HG03457 (cell line): ENCODE data around the gene PITX2.

Source experiments
- ATAC-seq: cut with Tn5 transposase; IDR thresholded peaks from one replicate; pipeline ENCODE4 v1.9.1; 2021; ENCODE audit warnings: moderate number of reproducible peaks; ENCODE audit not compliant: unreplicated experiment

PITX2 gene

DNA sequence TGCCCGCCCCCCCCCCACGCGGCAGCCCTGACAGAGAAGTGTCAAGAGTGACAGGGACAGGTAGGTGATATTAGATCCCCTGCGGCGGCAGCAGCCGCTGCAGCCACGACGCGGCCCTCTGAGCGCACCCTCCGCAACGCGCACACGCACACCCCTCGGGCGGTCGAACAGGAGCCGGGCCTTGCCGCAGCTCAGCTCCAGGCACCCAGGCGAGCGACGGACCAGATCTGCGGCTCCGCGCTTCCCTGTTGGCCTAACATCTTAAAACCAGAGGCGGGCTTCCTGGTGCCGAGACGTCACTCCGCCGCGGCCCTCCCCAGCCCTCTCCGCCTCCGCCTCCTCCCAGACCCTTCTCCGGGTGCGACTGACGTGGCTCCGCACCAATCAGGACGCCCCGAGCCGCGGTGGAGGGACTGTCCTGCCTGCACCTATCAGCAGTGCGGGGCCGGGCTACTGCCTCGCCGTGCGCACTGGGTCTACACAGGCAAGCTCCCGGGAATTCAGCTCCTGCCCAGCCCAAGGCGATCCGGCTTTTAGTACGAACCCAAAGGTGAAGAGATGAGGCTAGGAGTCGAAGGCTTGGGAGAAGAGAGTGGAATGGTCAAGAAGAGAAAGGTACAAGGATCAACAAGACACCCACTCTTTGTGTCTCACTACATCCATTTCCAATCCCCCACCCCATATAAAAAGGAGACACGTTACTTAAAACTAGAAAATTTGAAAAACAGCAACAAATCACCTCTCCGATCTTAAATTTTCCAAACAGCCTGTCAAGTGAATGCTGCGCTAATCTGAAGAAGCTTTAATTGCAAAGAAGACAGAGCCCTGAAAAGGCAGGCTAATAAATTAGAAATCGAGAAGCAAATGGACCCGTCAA, at the start of gene PITX2:
PITX2 (minus strand) TSS at position 237 of the 877 bp plus-strand sequence. CDS start 617 bp downstream, outside the sequence.
- ATAC-seq, result peak; percentile 88

DNA sequence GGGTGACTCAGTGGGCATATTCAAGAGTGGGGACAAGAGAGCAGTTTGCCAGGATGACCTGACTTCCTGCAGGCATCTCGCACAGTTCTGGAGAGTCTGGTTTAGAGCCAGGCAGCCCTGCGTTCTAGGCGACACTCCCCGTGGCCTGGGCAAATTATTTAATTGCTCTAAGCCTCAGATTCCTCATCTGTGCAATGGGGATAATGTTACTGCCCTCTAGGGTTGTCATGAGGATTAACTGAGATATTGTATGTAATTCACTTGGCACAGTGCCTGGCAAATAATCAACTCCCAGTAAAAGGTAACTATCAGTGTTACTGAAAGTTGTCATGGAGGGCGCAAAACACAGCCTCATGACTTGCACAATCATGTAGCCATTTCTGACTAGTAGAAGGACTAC, 48.8 kb upstream of the PITX2 start:
- ATAC-seq, result no peak

- no peak for ATAC-seq
Measured at GRCh38 chr4:110669663-110670062, 46.8 kb upstream of the PITX2 start.

- ATAC-seq, result no peak
Measured at GRCh38 chr4:110668463-110669235, 45.8 kb upstream of the PITX2 start.

DNA sequence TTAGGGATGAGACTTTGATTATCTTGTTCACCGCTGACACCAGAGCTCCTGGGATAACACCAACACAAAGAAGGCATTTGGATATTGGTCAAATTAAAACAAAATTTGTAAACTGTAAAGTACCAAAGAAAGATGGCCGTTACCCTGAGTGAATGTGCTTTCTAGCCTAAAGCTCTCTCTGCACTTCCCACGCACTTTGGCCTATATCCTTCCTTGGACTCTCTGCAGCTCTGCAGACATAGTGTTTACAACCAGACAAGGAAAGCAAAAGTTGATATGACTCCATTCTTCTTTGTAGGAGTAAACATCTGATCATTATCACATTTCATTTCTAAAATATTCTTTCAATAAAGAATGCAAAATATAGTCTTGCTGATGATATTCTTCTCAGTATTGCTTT, 44.8 kb upstream of the PITX2 start:
- no peak for ATAC-seq

DNA sequence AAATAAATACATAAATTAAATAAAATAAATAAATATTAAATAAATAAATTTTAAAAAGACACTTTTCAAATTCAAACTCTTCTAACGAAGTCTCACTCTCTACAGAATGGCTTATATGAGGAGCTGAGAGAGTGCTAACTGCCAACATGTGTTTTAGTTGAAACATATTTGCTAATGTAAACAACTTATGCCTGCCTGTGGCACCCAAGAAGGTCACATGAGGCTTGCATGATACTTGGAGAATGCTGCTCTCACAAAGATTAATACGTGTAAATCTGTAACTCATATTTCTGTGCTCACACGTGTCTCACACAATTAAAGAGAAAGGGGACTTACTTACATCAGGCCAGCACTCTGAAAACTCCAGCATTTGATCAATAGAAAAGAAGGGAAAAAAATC, 43.2 kb upstream of the PITX2 start:
- no peak for ATAC-seq

DNA sequence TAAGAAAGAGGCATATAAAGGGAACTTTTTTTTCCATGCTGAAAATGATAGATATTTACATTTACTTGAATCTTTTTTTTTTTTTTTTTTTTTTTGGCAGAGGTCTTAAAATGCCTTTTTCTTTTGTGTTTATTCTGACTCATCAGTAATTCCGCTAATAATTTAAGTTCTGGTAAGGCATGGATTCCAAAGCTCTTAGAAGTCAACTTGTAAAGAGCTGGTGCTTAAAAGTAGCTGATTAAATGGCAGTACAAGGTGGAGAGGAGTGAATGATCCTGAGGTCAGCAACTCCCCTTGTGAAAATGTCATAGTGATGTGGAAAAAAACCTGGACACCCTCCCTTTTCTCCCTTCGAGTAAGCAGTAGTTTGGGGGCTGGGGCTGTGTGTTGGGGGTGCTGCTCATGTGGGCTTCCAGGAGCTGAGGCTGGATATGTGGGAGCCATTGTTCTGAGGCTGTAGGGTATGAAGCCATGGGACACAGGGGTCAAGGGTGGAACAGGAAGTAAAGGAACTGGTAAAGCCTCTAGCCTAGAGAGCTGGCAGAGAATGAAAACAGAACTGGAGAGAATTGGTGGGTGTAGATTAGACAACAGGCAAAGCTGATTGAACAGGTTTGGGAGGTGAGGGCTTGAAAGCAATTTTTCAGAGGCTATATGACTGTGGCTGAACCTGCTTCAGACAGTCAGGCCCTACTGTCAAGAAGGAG, 41.0 kb upstream of the PITX2 start:
- ATAC-seq, result no peak

DNA sequence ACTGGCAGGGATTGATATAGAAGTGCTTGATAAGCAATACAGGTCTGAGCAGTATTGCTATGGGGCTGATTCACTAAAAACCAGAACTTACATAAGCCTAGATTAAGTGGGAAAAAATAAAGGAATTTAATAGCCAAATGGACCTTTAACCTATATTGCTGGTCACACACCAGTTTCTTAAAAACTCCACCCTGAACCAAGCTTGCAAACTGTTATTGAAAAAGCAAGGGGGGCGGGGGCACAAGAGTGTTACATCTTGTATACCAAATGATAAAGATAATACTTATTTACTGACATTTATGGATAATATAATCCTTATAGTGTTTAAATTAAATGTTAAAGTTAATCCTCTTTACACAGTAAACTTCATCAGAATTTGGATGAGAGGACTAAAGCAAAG, 40.3 kb upstream of the PITX2 start:
- ATAC-seq, result no peak

DNA sequence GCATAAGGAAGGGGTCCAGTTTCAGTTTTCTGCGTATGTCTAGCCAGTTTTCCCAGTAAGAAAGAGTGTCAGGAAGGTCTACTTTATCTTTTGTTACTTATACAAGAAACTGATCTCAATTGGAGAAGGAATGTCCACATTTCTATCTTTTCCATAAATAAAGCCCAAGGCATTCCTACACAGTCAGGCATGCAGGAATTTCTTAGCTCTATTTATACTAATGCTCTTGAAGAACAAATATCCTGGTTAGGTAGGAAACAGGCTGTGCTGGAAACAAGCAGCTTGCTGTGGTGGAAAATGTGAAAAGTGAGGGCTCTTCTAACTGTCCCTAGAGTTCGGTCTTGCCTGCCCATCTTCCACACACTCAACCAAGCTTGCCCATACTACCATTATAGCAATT, 37.9 kb upstream of the PITX2 start:
- ATAC-seq, result no peak

DNA sequence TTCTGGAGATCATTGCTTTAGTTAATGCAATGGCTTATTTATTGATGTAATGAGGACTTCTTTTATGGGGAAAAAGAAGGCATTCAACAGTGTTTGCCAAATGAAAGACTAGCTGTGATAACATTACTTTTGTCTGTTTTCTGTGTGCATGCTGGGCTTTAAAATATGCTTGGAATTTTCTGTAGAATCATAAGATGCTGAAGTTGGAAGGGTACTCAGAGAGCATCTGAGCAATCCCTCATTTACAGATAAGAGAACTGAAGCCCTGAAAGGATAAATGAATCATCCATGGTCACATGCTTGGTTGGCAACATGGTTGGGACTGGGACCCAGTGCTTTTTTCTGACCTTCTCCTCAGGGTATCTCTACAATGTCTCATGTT, 31.4 kb upstream of the PITX2 start:
- no peak for ATAC-seq

DNA sequence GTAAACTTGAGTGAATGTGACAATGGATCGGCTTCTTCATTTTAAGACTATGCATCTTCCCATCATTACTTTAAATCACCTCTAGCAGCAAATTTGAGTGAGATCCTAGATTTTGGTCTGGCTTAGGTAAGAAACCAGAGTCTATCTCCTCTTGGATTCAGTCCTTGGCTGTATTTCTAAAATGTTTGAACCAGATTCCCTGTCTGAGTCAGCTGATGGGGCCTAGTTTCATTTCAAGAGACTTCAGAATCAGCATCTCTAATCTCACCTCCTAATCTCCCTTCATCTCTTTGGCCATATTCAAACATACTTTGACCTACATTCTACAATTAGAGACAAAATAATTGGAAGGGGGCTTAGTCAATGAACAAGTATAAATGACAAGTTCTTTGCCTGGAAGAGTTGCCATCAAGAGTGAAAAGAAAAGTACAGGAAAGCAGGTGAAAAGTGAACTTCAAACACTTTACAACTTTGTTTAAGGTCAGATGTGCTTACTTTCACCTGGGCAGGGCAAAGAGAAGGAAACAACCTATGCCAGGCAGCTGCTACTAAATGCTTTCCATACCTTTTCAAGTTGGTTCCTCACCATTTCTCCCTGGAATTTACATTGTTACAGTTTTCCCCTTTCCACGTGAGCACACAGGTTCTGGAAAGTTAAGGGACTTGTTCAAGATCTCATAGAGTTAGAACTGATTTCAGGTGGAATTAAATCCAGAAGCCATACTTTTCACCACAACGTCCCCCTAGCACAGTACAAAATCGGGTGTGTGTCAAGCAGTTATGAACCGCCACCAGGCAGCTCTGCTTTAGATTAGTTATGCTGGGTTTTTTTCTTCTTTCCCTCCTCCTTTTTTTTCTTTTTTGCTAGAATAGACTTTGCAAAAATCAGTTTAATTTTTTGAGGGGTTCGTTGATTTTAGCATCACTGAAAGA, 30.7 kb upstream of the PITX2 start:
- no peak for ATAC-seq

- no peak for ATAC-seq
Measured at GRCh38 chr4:110644008-110644407, 21.1 kb upstream of the PITX2 start.

- no peak for ATAC-seq
Measured at GRCh38 chr4:110643096-110643495, 20.2 kb upstream of the PITX2 start.

- ATAC-seq, result no peak
Measured at GRCh38 chr4:110641218-110641617, 18.3 kb upstream of the PITX2 start.

DNA sequence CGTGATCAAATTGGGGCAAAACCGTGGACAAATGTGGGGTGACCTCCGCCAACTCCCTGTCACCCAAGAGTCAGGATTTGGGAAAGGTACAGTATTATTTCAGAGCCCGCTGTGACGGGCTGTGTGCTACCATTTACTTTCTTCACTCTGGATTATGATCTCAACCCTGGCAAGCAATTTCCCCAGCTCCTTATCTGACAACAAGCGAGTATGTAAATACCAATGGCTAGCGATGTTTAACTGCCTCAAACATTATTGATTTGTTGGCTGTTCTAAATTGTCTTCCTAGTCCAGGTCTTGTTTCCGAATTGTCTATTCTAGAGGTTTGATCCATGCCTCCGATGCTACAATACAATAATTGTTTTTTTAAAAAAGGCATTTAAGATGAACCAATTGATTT, 17.7 kb upstream of the PITX2 start:
- ATAC-seq, result no peak

DNA sequence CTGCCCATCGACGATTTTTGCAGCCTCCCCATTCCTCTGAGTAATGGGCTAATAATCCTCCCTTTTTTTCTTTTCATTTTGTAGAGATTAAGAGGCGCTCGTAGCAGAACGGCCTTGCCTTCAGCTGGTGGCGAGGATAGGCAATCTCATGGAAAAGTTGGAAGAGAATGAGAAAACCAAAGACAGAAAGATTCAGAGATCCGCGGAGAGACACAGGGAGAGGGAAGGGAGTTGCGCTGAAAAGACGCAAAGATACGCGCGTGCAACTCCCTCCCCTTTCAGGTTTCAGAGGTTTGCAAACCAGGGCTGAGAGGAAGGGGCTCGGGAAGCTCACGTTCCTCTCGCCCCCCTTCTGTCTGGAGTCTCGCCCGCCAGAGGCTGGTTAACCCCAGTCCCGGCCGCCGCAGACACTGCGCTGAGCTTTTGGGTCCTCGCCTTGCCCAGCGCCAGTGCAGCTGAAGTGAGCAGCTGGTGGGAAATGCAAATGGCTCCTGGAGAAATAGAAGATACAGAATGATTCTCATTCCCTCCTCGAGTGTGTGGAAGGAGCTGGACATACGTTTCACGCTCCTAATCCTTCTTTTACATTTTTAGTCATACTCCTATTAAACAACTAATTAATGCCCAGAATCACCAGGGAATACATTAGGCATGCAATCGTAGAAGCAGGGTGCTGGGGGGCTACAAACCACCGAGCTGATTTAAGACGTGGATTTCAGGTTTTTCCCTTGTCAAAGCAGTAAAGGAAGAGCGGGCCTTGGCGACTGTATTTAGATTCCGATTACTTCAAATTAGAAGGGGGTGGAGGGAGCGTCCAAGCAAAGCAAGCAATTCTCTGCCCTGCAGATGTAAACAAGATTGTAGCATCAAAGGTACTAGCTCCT, 16.6 kb upstream of the PITX2 start:
- ATAC-seq, result no peak

DNA sequence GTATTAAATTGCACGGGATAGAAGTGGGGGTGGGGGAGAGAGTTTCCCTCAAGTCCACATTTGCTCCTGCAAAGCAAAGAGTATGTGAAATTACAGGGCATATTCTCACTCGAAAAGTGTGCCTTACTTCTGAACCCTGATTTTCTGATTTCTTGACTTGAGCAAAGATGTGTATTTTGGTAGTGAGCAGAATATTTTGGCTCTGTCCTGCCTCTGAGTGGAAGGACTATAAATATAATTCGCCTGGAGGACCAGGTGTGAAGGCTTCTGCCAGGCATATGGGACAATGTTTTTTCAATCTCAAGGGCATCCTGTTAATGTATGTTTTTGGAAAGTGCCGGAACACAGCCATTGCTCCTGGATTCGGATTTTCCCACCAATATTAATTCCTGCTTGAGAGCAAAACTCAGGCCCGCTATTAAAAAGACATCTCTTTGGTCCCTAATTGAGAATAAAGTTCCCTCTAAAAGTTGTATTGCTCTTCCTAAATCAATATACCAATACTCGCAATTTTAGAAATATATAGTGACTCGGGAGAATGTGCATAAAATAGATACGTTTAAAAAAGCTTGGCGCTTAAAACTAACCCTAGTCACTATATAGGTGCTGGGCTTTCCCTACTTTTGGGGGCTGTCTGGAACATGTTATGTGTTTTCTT, 15.3 kb upstream of the PITX2 start:
- no peak for ATAC-seq

- no peak for ATAC-seq
Measured at GRCh38 chr4:110637408-110638088, 14.7 kb upstream of the PITX2 start.
